Thyroid gland (tissue), 4 donors: ENCODE results near the gene NUDT3. TPM values are rescaled to one million over a fixed set of nuclear protein-coding genes. Genes with fewer than 3 reads are reported as not detected.

Experiments
- DNase-seq, 2 donors: peaks; one replicate each; pipeline ENCODE4 v3.0.0-alpha.2; 2019
- H3K27ac ChIP-seq, 3 donors: fragments of 200-600 bp; sonication (generic); 1 replicate in 2 of 3; 2 replicates in 1 of 3; pipeline ENCODE4 v1.5.1; 2016 to 2019; ENCODE audit warnings: mild to moderate bottlenecking in 1 of 3, moderate library complexity in 1 of 3
- H3K27me3 ChIP-seq: fragments of 200-600 bp; sonication (generic); one replicate; pipeline ENCODE4 v1.5.1; 2019
- H3K36me3 ChIP-seq, 2 donors: fragments of 200-600 bp; sonication (generic); one replicate each; pipeline ENCODE4 v1.5.1; 2016 to 2019
- H3K4me1 ChIP-seq, 2 donors: fragments of 200-600 bp; sonication (generic); one replicate each; pipeline ENCODE4 v1.5.1; 2017 to 2019
- H3K4me3 ChIP-seq, 3 donors: fragments of 200-600 bp; sonication (generic); replicated peaks in 1 of 3; 1 replicate in 2 of 3; 2 replicates in 1 of 3; pipeline ENCODE4 v1.5.1; 2016; ENCODE audit warnings: mild to moderate bottlenecking in 1 of 3
- H3K9me3 ChIP-seq: fragments of 200-600 bp; sonication (generic); one replicate; pipeline ENCODE4 v1.5.1; 2017
- POLR2A ChIP-seq, 2 donors: fragments of 450-650 bp; IDR thresholded peaks; one replicate each; pipeline ENCODE4 v1.6.1; 2017; ENCODE audit warnings: antibody characterized with exemption in 2 of 2, mild to moderate bottlenecking in 2 of 2, moderate library complexity in 1 of 2
- WGBS, 2 donors: methylation state at CpG; one replicate each; pipeline ENCODE4 v1.1.5; 2017; 5-methylcytosine and 5-hydroxymethylcytosine counted together
- intact Hi-C: fragments of 100-400 bp; cut with DNase I; formaldehyde crosslinking; loops from one replicate; pipeline ENCODE4 v1.15.1; 2023
- total RNA-seq, 4 donors: library from RNA; depleted of rRNA; stranded (reverse); fragments of >200 nt; gene quantifications; one replicate each; pipeline ENCODE4 v1.2.3, GENCODE V29; 2016
- TF ChIP-seq, protein P1 (sequence below), 6 experiments: fragments of 200-600 bp in 3 of 6; fragments of 450-650 bp in 3 of 6; sonication (generic) in 3 of 6; IDR thresholded peaks; one replicate each; pipeline ENCODE4 v1.5.1; 2016 to 2019; ENCODE audit warnings: antibody characterized with exemption in 6 of 6, mild to moderate bottlenecking in 2 of 6, inconsistent platforms in 1 of 6, moderate library complexity in 1 of 6

Gene NUDT3
- total RNA-seq, 4 donors from 2014 or later, result 68.1 to 98.9 (median 75.5) TPM

DNA sequence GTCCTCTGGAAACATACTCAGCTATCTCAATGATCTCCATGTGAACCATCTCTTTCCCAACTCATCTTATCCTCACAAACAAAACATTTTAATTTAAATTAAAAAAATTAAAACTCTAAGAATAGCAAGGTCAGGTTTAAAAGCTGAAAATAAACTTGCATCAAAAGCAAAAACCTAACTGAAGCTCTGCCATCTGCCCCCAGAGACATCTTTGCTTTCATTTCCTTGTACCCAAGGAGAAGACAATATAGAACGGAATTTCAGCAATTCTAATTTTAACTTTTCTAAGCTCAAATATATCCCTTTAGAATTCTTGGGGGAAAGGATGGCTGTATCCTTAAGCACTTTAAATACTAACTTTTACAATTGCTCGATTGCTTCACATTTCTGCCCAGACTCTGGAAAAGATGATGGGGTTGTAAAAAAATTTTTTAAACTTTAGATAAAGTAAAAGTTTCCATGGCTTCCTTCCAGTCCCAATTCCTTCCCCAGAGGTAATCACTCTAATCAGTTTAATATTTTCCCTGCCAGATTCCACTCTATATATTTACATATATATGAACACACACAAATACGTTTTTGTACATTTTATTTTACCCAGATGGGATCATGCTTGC is 74.5 kb downstream of the NUDT3 start:
- TF ChIP-seq POLR2A (IDR thresholded peaks at IDR 0.05), result no peak
- TF ChIP-seq, protein P1, sequence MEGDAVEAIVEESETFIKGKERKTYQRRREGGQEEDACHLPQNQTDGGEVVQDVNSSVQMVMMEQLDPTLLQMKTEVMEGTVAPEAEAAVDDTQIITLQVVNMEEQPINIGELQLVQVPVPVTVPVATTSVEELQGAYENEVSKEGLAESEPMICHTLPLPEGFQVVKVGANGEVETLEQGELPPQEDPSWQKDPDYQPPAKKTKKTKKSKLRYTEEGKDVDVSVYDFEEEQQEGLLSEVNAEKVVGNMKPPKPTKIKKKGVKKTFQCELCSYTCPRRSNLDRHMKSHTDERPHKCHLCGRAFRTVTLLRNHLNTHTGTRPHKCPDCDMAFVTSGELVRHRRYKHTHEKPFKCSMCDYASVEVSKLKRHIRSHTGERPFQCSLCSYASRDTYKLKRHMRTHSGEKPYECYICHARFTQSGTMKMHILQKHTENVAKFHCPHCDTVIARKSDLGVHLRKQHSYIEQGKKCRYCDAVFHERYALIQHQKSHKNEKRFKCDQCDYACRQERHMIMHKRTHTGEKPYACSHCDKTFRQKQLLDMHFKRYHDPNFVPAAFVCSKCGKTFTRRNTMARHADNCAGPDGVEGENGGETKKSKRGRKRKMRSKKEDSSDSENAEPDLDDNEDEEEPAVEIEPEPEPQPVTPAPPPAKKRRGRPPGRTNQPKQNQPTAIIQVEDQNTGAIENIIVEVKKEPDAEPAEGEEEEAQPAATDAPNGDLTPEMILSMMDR (IDR thresholded peaks at IDR 0.05), result no peak
- intact Hi-C loops, result no loop called here
- Histone ChIP-seq H3K36me3 (no peaks in the 10 kb centered on the region), H3K27ac (peak overlapping the region in 1 of 3 donors; percentile 28), H3K4me1 (peaks cover 16 to 43% of the 10 kb centered on the region in 2 donors), H3K27me3 (no peaks in the 10 kb centered on the region), H3K9me3 (no peaks in the 10 kb centered on the region), H3K4me3 (no peak overlapping the region)
- no peak for DNase-seq
- WGBS, 2 donors, result 61 to 70% methylated on average over 3 of the region's 3 CpGs

- peaks cover 16 to 43% of the 10 kb centered on the region in 2 donors for H3K4me1 ChIP-seq
- DNase-seq, result no peak
These were observed 75.3 kb downstream of the NUDT3 start for GRCh38 chr6:34317172-34317477.

GRCh38 chr6:34316431-34317171 is 75.9 kb downstream of the NUDT3 start:
- DNase-seq, result no peak
- no peaks in the 10 kb centered on the region for H3K36me3 ChIP-seq
- no peaks in the 10 kb centered on the region for H3K9me3 ChIP-seq
- TF ChIP-seq POLR2A (IDR thresholded peaks at IDR 0.05), result no peak
- TF ChIP-seq, protein P1 (IDR thresholded peaks at IDR 0.05), result no peak
- H3K27ac ChIP-seq, result peak overlapping the region in 2 of 3 donors; percentile 28 to 52
- H3K4me3 ChIP-seq, result no peak overlapping the region
- H3K4me1 ChIP-seq, result peaks cover 16 to 40% of the 10 kb centered on the region in 2 donors
- intact Hi-C loops, result no loop called here
- 92 to 100% methylated on average over 1 of the region's 1 CpG for WGBS, 2 donors
- no peaks in the 10 kb centered on the region for H3K27me3 ChIP-seq

More at GRCh38 chr6:34317172-34317477, 75.3 kb downstream of the NUDT3 start:
- WGBS, 2 donors, result 94 to 98% methylated on average over 1 of the region's 1 CpG
- Histone ChIP-seq H3K27me3 (no peaks in the 10 kb centered on the region), H3K4me3 (no peak overlapping the region), H3K36me3 (no peaks in the 10 kb centered on the region), H3K27ac (peak overlapping the region in 2 of 3 donors; percentile 28 to 48), H3K9me3 (no peaks in the 10 kb centered on the region)
- intact Hi-C loops, result no loop called here
- TF ChIP-seq, protein P1 (IDR thresholded peaks at IDR 0.05), result no peak
- TF ChIP-seq POLR2A (IDR thresholded peaks at IDR 0.05), result no peak

DNA sequence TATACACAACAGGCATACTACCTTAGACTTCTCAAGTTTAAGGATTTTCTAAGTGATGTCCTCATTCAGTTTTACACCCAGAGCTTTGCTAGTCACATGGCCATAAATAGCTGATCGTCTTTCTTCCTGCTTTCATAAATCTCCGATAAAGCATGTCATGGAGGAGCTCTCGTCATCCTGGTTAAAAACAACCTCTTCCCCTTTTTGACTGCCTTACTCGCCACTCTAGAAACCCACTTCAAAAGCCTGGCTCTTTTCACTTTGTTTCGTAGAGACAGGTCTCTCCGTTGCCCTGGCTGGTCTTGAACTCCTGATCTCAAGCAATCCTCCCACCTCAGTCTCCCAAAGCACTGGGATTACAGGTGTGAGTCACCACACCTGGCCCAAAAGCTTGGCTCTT is 76.7 kb downstream of the NUDT3 start:
- H3K9me3 ChIP-seq, result no peaks in the 10 kb centered on the region
- H3K4me3 ChIP-seq, result no peak overlapping the region
- H3K27me3 ChIP-seq, result no peaks in the 10 kb centered on the region
- WGBS, 2 donors, result 70 to 74% methylated on average over 5 to 6 of the region's 6 CpGs
- peak overlapping the region in 2 of 3 donors; percentile 4 to 52 for H3K27ac ChIP-seq
- H3K4me1 ChIP-seq, result peaks cover 16 to 39% of the 10 kb centered on the region in 2 donors
- no peak for DNase-seq
- H3K36me3 ChIP-seq, result no peaks in the 10 kb centered on the region
- no peak for TF ChIP-seq POLR2A (IDR thresholded peaks at IDR 0.05)
- TF ChIP-seq, protein P1 (IDR thresholded peaks at IDR 0.05), result no peak
- intact Hi-C loops, result no loop called here

DNA sequence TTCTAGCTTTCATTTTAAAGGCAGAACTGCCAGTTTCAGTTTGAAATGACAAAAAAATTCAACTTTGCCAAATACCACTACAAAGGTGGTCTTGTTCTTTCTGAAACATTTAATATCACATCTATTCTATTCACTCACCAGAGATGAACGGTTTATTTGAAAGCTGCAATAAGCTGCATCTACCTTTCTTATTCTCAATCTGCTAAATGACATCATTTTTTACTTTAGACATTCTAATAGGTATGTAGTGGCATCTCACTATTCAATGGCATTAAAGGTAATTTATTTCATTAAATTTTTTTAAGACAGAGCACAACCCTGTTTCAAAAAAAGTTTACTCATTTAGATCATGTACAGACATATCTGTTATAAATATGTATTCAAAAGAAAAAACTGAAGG is 77.2 kb downstream of the NUDT3 start:
- DNase-seq, result no peak
- no peaks in the 10 kb centered on the region for H3K36me3 ChIP-seq
- H3K27ac ChIP-seq, result no peak overlapping the region
- no peaks in the 10 kb centered on the region for H3K9me3 ChIP-seq
- TF ChIP-seq, protein P1 (IDR thresholded peaks at IDR 0.05), result no peak
- no peak for TF ChIP-seq POLR2A (IDR thresholded peaks at IDR 0.05)
- H3K27me3 ChIP-seq, result no peaks in the 10 kb centered on the region
- peaks cover 16 to 39% of the 10 kb centered on the region in 2 donors for H3K4me1 ChIP-seq
- 85 to 93% methylated on average over 1 of the region's 1 CpG for WGBS, 2 donors
- intact Hi-C loops, result no loop called here
- H3K4me3 ChIP-seq, result no peak overlapping the region
